Measurements from ENCODE around the gene APC2.
"Not testable (repeated sequence)": the region's sequence is repeated elsewhere in the genome, so short reads cannot be mapped to it uniquely, and the experiment has no call there.

The APC2 gene

GRCh38 chr19:1417145-1417544 is 32.8 kb upstream of the APC2 start:
- Histone ChIP-seq H3K9me3 (ENCODE audit: control insufficient read depth in 2 of 2, low read length in 2 of 2) (no peaks in the 10 kb centered on the region), H3K9ac (ENCODE audit: low read depth in 1 of 2, low read length in 2 of 2) (no peak overlapping the region), H3K4me1 (ENCODE audit: control insufficient read depth in 2 of 2, insufficient read depth in 2 of 2, low read length in 2 of 2) (peaks cover 19% of the 10 kb centered on the region in 2 donors), H3K27ac (ENCODE audit: low read depth in 2 of 2, low read length in 2 of 2) (no peak overlapping the region), H3K4me3 (ENCODE audit: low read length in 2 of 2) (no peak overlapping the region), H3K27me3 (ENCODE audit: control insufficient read depth in 2 of 2, insufficient read depth in 2 of 2, low read length in 2 of 2) (no peaks in the 10 kb centered on the region), H3K36me3 (ENCODE audit: control insufficient read depth in 2 of 2, insufficient read depth in 2 of 2, low read length in 2 of 2) (peaks cover 40 to 63% of the 10 kb centered on the region in 2 donors)

GRCh38 chr19:1417681-1418495 is 32.0 kb upstream of the APC2 start:
- no peak overlapping the region for H3K4me3 ChIP-seq (ENCODE audit: low read length in 2 of 2)
- H3K36me3 ChIP-seq (ENCODE audit: control insufficient read depth in 2 of 2, insufficient read depth in 2 of 2, low read length in 2 of 2), result peaks cover 46 to 63% of the 10 kb centered on the region in 2 donors
- no peaks in the 10 kb centered on the region for H3K9me3 ChIP-seq (ENCODE audit: control insufficient read depth in 2 of 2, low read length in 2 of 2)
- H3K4me1 ChIP-seq (ENCODE audit: control insufficient read depth in 2 of 2, insufficient read depth in 2 of 2, low read length in 2 of 2), result peaks cover 16 to 19% of the 10 kb centered on the region in 2 donors
- H3K27ac ChIP-seq (ENCODE audit: low read depth in 2 of 2, low read length in 2 of 2), result no peak overlapping the region
- H3K27me3 ChIP-seq (ENCODE audit: control insufficient read depth in 2 of 2, insufficient read depth in 2 of 2, low read length in 2 of 2), result no peaks in the 10 kb centered on the region
- H3K9ac ChIP-seq (ENCODE audit: low read depth in 1 of 2, low read length in 2 of 2), result no peak overlapping the region

- Histone ChIP-seq H3K4me1 (ENCODE audit: control insufficient read depth in 2 of 2, insufficient read depth in 2 of 2, low read length in 2 of 2) (peaks cover 16 to 19% of the 10 kb centered on the region in 2 donors), H3K36me3 (ENCODE audit: control insufficient read depth in 2 of 2, insufficient read depth in 2 of 2, low read length in 2 of 2) (peaks cover 46 to 64% of the 10 kb centered on the region in 2 donors), H3K27me3 (ENCODE audit: control insufficient read depth in 2 of 2, insufficient read depth in 2 of 2, low read length in 2 of 2) (no peaks in the 10 kb centered on the region), H3K9me3 (ENCODE audit: control insufficient read depth in 2 of 2, low read length in 2 of 2) (no peaks in the 10 kb centered on the region), H3K9ac (ENCODE audit: low read depth in 1 of 2, low read length in 2 of 2) (no peak overlapping the region), H3K4me3 (ENCODE audit: low read length in 2 of 2) (no peak overlapping the region), H3K27ac (ENCODE audit: low read depth in 2 of 2, low read length in 2 of 2) (no peak overlapping the region)
Observed at GRCh38 chr19:1418496-1418775, 31.5 kb upstream of the APC2 start.

- Histone ChIP-seq H3K9me3 (ENCODE audit: control insufficient read depth in 2 of 2, low read length in 2 of 2) (no peaks in the 10 kb centered on the region), H3K36me3 (ENCODE audit: control insufficient read depth in 2 of 2, insufficient read depth in 2 of 2, low read length in 2 of 2) (peaks cover 53 to 67% of the 10 kb centered on the region in 2 donors), H3K4me1 (ENCODE audit: control insufficient read depth in 2 of 2, insufficient read depth in 2 of 2, low read length in 2 of 2) (peaks cover 16 to 19% of the 10 kb centered on the region in 2 donors), H3K9ac (ENCODE audit: low read depth in 1 of 2, low read length in 2 of 2) (no peak overlapping the region), H3K4me3 (ENCODE audit: low read length in 2 of 2) (no peak overlapping the region), H3K27me3 (ENCODE audit: control insufficient read depth in 2 of 2, insufficient read depth in 2 of 2, low read length in 2 of 2) (no peaks in the 10 kb centered on the region), H3K27ac (ENCODE audit: low read depth in 2 of 2, low read length in 2 of 2) (no peak overlapping the region)
Observed at GRCh38 chr19:1418951-1419738, 30.8 kb upstream of the APC2 start.

- Histone ChIP-seq H3K4me1 (ENCODE audit: control insufficient read depth in 2 of 2, insufficient read depth in 2 of 2, low read length in 2 of 2) (peaks cover 15 to 19% of the 10 kb centered on the region in 2 donors), H3K36me3 (ENCODE audit: control insufficient read depth in 2 of 2, insufficient read depth in 2 of 2, low read length in 2 of 2) (peaks cover 54 to 71% of the 10 kb centered on the region in 2 donors)
- not testable (repeated sequence) for H3K27ac ChIP-seq (ENCODE audit: low read depth in 2 of 2, low read length in 2 of 2); H3K4me3 ChIP-seq (ENCODE audit: low read length in 2 of 2); H3K9me3 ChIP-seq (ENCODE audit: control insufficient read depth in 2 of 2, low read length in 2 of 2); H3K27me3 ChIP-seq (ENCODE audit: control insufficient read depth in 2 of 2, insufficient read depth in 2 of 2, low read length in 2 of 2); H3K9ac ChIP-seq (ENCODE audit: low read depth in 1 of 2, low read length in 2 of 2)
Observed at GRCh38 chr19:1420085-1420484, 29.8 kb upstream of the APC2 start.

GRCh38 chr19:1420590-1420989 is 29.3 kb upstream of the APC2 start:
- no peak overlapping the region for H3K4me3 ChIP-seq (ENCODE audit: low read length in 2 of 2)
- H3K27ac ChIP-seq (ENCODE audit: low read depth in 2 of 2, low read length in 2 of 2), result no peak overlapping the region
- H3K9ac ChIP-seq (ENCODE audit: low read depth in 1 of 2, low read length in 2 of 2), result no peak overlapping the region
- peaks cover 59 to 76% of the 10 kb centered on the region in 2 donors for H3K36me3 ChIP-seq (ENCODE audit: control insufficient read depth in 2 of 2, insufficient read depth in 2 of 2, low read length in 2 of 2)
- H3K27me3 ChIP-seq (ENCODE audit: control insufficient read depth in 2 of 2, insufficient read depth in 2 of 2, low read length in 2 of 2), result no peaks in the 10 kb centered on the region
- H3K4me1 ChIP-seq (ENCODE audit: control insufficient read depth in 2 of 2, insufficient read depth in 2 of 2, low read length in 2 of 2), result peaks cover 11 to 14% of the 10 kb centered on the region in 2 donors
- no peaks in the 10 kb centered on the region for H3K9me3 ChIP-seq (ENCODE audit: control insufficient read depth in 2 of 2, low read length in 2 of 2)

GRCh38 chr19:1421218-1421957 is 28.5 kb upstream of the APC2 start:
- H3K27ac ChIP-seq (ENCODE audit: low read depth in 2 of 2, low read length in 2 of 2), result no peak overlapping the region
- peaks cover 65 to 77% of the 10 kb centered on the region in 2 donors for H3K36me3 ChIP-seq (ENCODE audit: control insufficient read depth in 2 of 2, insufficient read depth in 2 of 2, low read length in 2 of 2)
- no peak overlapping the region for H3K9ac ChIP-seq (ENCODE audit: low read depth in 1 of 2, low read length in 2 of 2)
- no peak overlapping the region for H3K4me3 ChIP-seq (ENCODE audit: low read length in 2 of 2)
- peaks cover 3 to 6% of the 10 kb centered on the region in 2 donors for H3K4me1 ChIP-seq (ENCODE audit: control insufficient read depth in 2 of 2, insufficient read depth in 2 of 2, low read length in 2 of 2)
- no peaks in the 10 kb centered on the region for H3K9me3 ChIP-seq (ENCODE audit: control insufficient read depth in 2 of 2, low read length in 2 of 2)
- no peaks in the 10 kb centered on the region for H3K27me3 ChIP-seq (ENCODE audit: control insufficient read depth in 2 of 2, insufficient read depth in 2 of 2, low read length in 2 of 2)

GRCh38 chr19:1421958-1422305 is 28.0 kb upstream of the APC2 start:
- Histone ChIP-seq H3K9ac (ENCODE audit: low read depth in 1 of 2, low read length in 2 of 2) (no peak overlapping the region), H3K4me1 (ENCODE audit: control insufficient read depth in 2 of 2, insufficient read depth in 2 of 2, low read length in 2 of 2) (peaks cover 3 to 4% of the 10 kb centered on the region in 2 donors), H3K9me3 (ENCODE audit: control insufficient read depth in 2 of 2, low read length in 2 of 2) (no peaks in the 10 kb centered on the region), H3K27me3 (ENCODE audit: control insufficient read depth in 2 of 2, insufficient read depth in 2 of 2, low read length in 2 of 2) (no peaks in the 10 kb centered on the region), H3K4me3 (ENCODE audit: low read length in 2 of 2) (no peak overlapping the region), H3K36me3 (ENCODE audit: control insufficient read depth in 2 of 2, insufficient read depth in 2 of 2, low read length in 2 of 2) (peaks cover 66 to 82% of the 10 kb centered on the region in 2 donors), H3K27ac (ENCODE audit: low read depth in 2 of 2, low read length in 2 of 2) (no peak overlapping the region)

- peaks cover 62 to 80% of the 10 kb centered on the region in 2 donors for H3K36me3 ChIP-seq (ENCODE audit: control insufficient read depth in 2 of 2, insufficient read depth in 2 of 2, low read length in 2 of 2)
- peaks cover 3 to 4% of the 10 kb centered on the region in 2 donors for H3K4me1 ChIP-seq (ENCODE audit: control insufficient read depth in 2 of 2, insufficient read depth in 2 of 2, low read length in 2 of 2)
- no peaks in the 10 kb centered on the region for H3K9me3 ChIP-seq (ENCODE audit: control insufficient read depth in 2 of 2, low read length in 2 of 2)
- no peak overlapping the region for H3K4me3 ChIP-seq (ENCODE audit: low read length in 2 of 2)
- H3K27me3 ChIP-seq (ENCODE audit: control insufficient read depth in 2 of 2, insufficient read depth in 2 of 2, low read length in 2 of 2), result no peaks in the 10 kb centered on the region
- no peak overlapping the region for H3K27ac ChIP-seq (ENCODE audit: low read depth in 2 of 2, low read length in 2 of 2)
- H3K9ac ChIP-seq (ENCODE audit: low read depth in 1 of 2, low read length in 2 of 2), result no peak overlapping the region
Observed at GRCh38 chr19:1422360-1422759, 27.6 kb upstream of the APC2 start.

GRCh38 chr19:1422943-1423342 is 27.0 kb upstream of the APC2 start:
- H3K36me3 ChIP-seq (ENCODE audit: control insufficient read depth in 2 of 2, insufficient read depth in 2 of 2, low read length in 2 of 2), result peaks cover 60 to 80% of the 10 kb centered on the region in 2 donors
- H3K4me3 ChIP-seq (ENCODE audit: low read length in 2 of 2), result no peak overlapping the region
- no peak overlapping the region for H3K9ac ChIP-seq (ENCODE audit: low read depth in 1 of 2, low read length in 2 of 2)
- H3K4me1 ChIP-seq (ENCODE audit: control insufficient read depth in 2 of 2, insufficient read depth in 2 of 2, low read length in 2 of 2), result peaks cover 3 to 4% of the 10 kb centered on the region in 2 donors
- no peaks in the 10 kb centered on the region for H3K27me3 ChIP-seq (ENCODE audit: control insufficient read depth in 2 of 2, insufficient read depth in 2 of 2, low read length in 2 of 2)
- H3K27ac ChIP-seq (ENCODE audit: low read depth in 2 of 2, low read length in 2 of 2), result no peak overlapping the region
- no peaks in the 10 kb centered on the region for H3K9me3 ChIP-seq (ENCODE audit: control insufficient read depth in 2 of 2, low read length in 2 of 2)
